Measurements from ENCODE around the gene LCTL. TPM values are rescaled to one million over a fixed set of nuclear protein-coding genes. Genes with fewer than 3 reads are reported as not detected.

Gene LCTL
- total RNA-seq, 1 donor from 2014 or later: not detected

DNA sequence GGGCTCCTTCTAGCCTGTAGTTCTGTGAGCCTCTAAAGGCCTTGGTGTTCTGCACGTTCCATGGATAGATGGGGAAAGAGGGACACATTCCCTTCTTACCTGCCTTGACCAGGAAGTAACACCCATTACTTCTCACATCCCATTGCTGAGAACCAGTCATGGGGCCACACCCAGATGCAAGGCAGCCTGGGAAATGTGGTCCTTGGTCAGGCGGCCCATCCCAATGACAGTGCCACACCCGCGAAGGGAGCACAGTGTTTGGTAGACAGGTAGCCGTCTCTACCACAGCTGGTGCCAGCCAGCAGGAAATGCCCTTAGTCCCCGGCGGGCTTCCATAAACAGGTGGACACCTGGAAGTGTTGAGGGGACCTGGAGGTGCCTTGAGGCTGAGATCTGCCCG, 23.2 kb upstream of the LCTL start:
- no peak for DNase-seq
- Mint-ChIP-seq H3K4me1 (ENCODE audit: low read depth, unreplicated experiment) (peaks cover 3% of the 10 kb centered on the region), H3K4me3 (ENCODE audit: unreplicated experiment) (no peak overlapping the region), H3K27ac (ENCODE audit: unreplicated experiment) (no peak overlapping the region), H3K9me3 (ENCODE audit: unreplicated experiment) (no peaks in the 10 kb centered on the region), H3K36me3 (ENCODE audit: unreplicated experiment) (no peaks in the 10 kb centered on the region), H3K27me3 (ENCODE audit: unreplicated experiment) (peaks cover 5% of the 10 kb centered on the region)
- no peak for TF ChIP-seq CTCF (IDR thresholded peaks at IDR 0.05; ENCODE audit: partially characterized antibody, unreplicated experiment)

- TF ChIP-seq CTCF (IDR thresholded peaks at IDR 0.05; ENCODE audit: partially characterized antibody, unreplicated experiment): no peak
- no peak for DNase-seq
- no peaks in the 10 kb centered on the region for H3K9me3 Mint-ChIP-seq (ENCODE audit: unreplicated experiment)
- H3K4me1 Mint-ChIP-seq (ENCODE audit: low read depth, unreplicated experiment): peaks cover 3% of the 10 kb centered on the region
- H3K27me3 Mint-ChIP-seq (ENCODE audit: unreplicated experiment): peaks cover 5% of the 10 kb centered on the region
- H3K27ac Mint-ChIP-seq (ENCODE audit: unreplicated experiment): no peak overlapping the region
- H3K36me3 Mint-ChIP-seq (ENCODE audit: unreplicated experiment): no peaks in the 10 kb centered on the region
- H3K4me3 Mint-ChIP-seq (ENCODE audit: unreplicated experiment): no peak overlapping the region
These were observed 22.7 kb upstream of the LCTL start for GRCh38 chr15:66588537-66588936.

DNA sequence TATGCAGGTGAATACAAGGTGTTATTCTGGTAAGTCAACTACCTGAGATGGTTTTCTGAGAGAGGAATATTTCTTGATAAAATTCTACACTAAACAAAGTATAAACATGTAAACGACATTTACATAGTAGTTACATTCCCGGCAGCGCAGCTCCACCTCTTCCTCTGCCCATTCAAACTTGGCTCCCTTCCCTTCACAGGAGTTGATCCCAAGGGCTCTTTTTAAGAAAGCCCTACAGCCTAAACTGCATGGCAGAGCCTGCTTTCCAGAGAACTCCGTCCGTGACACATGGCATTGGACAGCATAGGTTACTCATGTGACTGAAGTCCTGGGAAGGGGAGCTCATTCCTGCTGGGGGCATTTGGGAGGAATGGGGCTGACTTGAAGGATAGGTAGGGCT, 22.0 kb upstream of the LCTL start:
- Mint-ChIP-seq H3K27ac (ENCODE audit: unreplicated experiment) (no peak overlapping the region), H3K27me3 (ENCODE audit: unreplicated experiment) (peaks cover 3% of the 10 kb centered on the region), H3K9me3 (ENCODE audit: unreplicated experiment) (no peaks in the 10 kb centered on the region), H3K4me1 (ENCODE audit: low read depth, unreplicated experiment) (peaks cover 3% of the 10 kb centered on the region), H3K36me3 (ENCODE audit: unreplicated experiment) (no peaks in the 10 kb centered on the region), H3K4me3 (ENCODE audit: unreplicated experiment) (no peak overlapping the region)
- DNase-seq: no peak
- no peak for TF ChIP-seq CTCF (IDR thresholded peaks at IDR 0.05; ENCODE audit: partially characterized antibody, unreplicated experiment)

DNA sequence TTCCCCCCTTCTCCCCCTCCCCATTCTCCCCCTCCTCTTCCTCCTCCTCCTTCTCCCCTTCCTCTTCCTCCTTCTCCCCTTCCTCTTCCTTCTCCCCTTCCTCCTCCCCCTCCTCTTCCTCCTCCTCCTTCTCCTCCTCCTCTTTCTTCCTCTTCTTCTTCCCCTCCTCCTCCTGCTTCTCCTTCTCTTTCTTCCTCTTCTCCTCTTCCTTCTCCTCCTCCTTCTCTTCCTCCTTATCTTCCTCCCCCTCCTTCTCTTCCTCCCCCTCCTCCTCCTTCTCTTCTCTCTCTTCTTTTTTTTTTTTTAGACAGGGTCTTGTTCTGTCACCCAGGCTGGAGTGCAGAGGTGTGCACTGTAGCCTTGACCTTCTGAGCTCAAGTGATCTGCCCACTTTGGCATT, 21.2 kb upstream of the LCTL start:
- Mint-ChIP-seq H3K27me3 (ENCODE audit: unreplicated experiment) (peaks cover 1% of the 10 kb centered on the region), H3K4me3 (ENCODE audit: unreplicated experiment) (no peak overlapping the region), H3K27ac (ENCODE audit: unreplicated experiment) (no peak overlapping the region), H3K36me3 (ENCODE audit: unreplicated experiment) (no peaks in the 10 kb centered on the region), H3K4me1 (ENCODE audit: low read depth, unreplicated experiment) (peaks cover 3% of the 10 kb centered on the region), H3K9me3 (ENCODE audit: unreplicated experiment) (no peaks in the 10 kb centered on the region)
- DNase-seq: no peak
- TF ChIP-seq CTCF (IDR thresholded peaks at IDR 0.05; ENCODE audit: partially characterized antibody, unreplicated experiment): no peak

- H3K4me3 Mint-ChIP-seq (ENCODE audit: unreplicated experiment): no peak overlapping the region
- H3K36me3 Mint-ChIP-seq (ENCODE audit: unreplicated experiment): no peaks in the 10 kb centered on the region
- H3K9me3 Mint-ChIP-seq (ENCODE audit: unreplicated experiment): no peaks in the 10 kb centered on the region
- H3K4me1 Mint-ChIP-seq (ENCODE audit: low read depth, unreplicated experiment): peaks cover 3% of the 10 kb centered on the region
- DNase-seq: no peak
- H3K27me3 Mint-ChIP-seq (ENCODE audit: unreplicated experiment): peaks cover 1% of the 10 kb centered on the region
- peak overlapping the region; percentile 72 for H3K27ac Mint-ChIP-seq (ENCODE audit: unreplicated experiment)
- no peak for TF ChIP-seq CTCF (IDR thresholded peaks at IDR 0.05; ENCODE audit: partially characterized antibody, unreplicated experiment)
These were observed 20.6 kb upstream of the LCTL start for GRCh38 chr15:66586155-66586976.

Data from glutamatergic neuron (in vitro differentiated cells).